Fibroblast of peridontal ligament (primary cell): ENCODE data around the gene RNASE8.

Experiments
- DNase-seq: peaks from one replicate; pipeline ENCODE4 v3.0.0-alpha.2; 2010; ENCODE audit errors: extremely low read depth

RNASE8 gene

GRCh38 chr14:21053184-21054122 is 4.2 kb upstream of the RNASE8 start:
- DNase-seq, result no peak

GRCh38 chr14:21054123-21054767 is 3.4 kb upstream of the RNASE8 start:
- DNase-seq, result no peak

GRCh38 chr14:21054768-21055145 is 2.9 kb upstream of the RNASE8 start:
- no peak for DNase-seq

- no peak for DNase-seq
These were observed 2.0 kb upstream of the RNASE8 start for GRCh38 chr14:21055432-21056117.

GRCh38 chr14:21056520-21057163 is 980 bp upstream of the RNASE8 start:
- peak; percentile 77 for DNase-seq

- no peak for DNase-seq
These were observed 1.3 kb downstream of the RNASE8 start for GRCh38 chr14:21058903-21059302.

- DNase-seq, result peak; percentile 46
These were observed 2.4 kb downstream of the RNASE8 start for GRCh38 chr14:21059842-21060613.

GRCh38 chr14:21060614-21061346 is 3.2 kb downstream of the RNASE8 start:
- DNase-seq, result no peak

- DNase-seq, result no peak
These were observed 3.7 kb downstream of the RNASE8 start for GRCh38 chr14:21061347-21061668.

GRCh38 chr14:21063479-21063878 is 5.9 kb downstream of the RNASE8 start:
- DNase-seq, result peak; percentile 75

GRCh38 chr14:21066882-21067502 is 9.4 kb downstream of the RNASE8 start:
- peak; percentile 16 for DNase-seq

GRCh38 chr14:21068521-21069387 is 11.1 kb downstream of the RNASE8 start:
- peak; percentile 67 for DNase-seq

- DNase-seq, result peak; percentile 40
These were observed 11.9 kb downstream of the RNASE8 start for GRCh38 chr14:21069388-21070082.

GRCh38 chr14:21070083-21070609 is 12.5 kb downstream of the RNASE8 start, which contains the start of gene ARHGEF40:
Gene ARHGEF40 (plus strand): TSS chr14:21070304. CDS start chr14:21070397, 93 bp downstream.
- no peak for DNase-seq

- DNase-seq, result peak; percentile 34
These were observed 13.1 kb downstream of the RNASE8 start for GRCh38 chr14:21070610-21071224.

GRCh38 chr14:21071225-21072030 is 13.8 kb downstream of the RNASE8 start:
- DNase-seq, result peak; percentile 92

- peak; percentile 97 for DNase-seq
These were observed 14.4 kb downstream of the RNASE8 start for GRCh38 chr14:21072031-21072473.
